ENCODE results near the gene FARP2.
"Not testable (repeated sequence)": the region's sequence is repeated elsewhere in the genome, so short reads cannot be mapped to it uniquely, and the experiment has no call there.

The FARP2 gene

GRCh38 chr2:241399941-241400922 is 44.1 kb downstream of the FARP2 start:
- in situ Hi-C loops (cut with MboI; ENCODE audit: low sequenced_read_pairs): no loop called here

DNA sequence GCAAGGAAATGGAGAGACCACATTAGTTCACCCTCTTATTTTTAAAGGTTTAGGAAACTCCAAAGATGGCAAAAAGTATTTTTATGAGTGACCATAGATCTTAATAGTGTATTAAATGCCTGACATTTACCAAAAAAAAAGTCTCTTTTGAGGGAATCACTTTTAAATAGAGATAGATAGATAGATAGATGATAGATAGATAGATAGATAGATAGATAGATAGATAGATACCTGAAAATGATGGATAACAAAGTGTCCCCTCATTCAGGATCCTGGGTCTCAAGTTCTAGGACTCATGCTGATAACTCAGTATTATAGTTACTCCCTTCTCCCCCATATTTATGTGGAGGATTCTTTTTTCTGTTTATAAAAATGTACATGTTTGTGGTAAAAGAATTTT is 52.8 kb downstream of the FARP2 start:
- in situ Hi-C loops (cut with MboI; ENCODE audit: low sequenced_read_pairs): no loop called here

GRCh38 chr2:241410739-241411176 is 54.7 kb downstream of the FARP2 start:
- in situ Hi-C loops (cut with MboI; ENCODE audit: low sequenced_read_pairs): no loop called here

DNA sequence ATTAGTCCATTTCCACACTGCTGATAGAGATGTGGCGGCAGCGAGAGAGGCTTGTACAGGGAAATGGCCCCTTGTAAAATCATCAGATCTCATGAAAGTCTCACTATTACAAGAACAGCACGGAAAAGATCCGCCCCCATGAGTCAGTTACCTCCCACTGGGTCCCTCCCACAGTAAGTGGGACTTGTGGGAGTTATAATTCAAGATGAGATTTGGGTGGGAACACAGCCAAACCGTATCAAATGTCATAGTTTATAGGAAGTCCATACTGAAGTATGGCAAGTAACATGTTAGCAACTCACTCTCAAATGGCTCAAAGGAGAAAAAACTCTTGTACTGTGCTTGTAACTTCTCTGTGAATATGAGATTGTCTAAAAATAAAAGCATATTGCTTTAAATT is 56.1 kb downstream of the FARP2 start:
- in situ Hi-C loops (cut with MboI; ENCODE audit: low sequenced_read_pairs): no loop called here

- in situ Hi-C loops (cut with MboI; ENCODE audit: low sequenced_read_pairs): not testable (repeated sequence)
These were observed 57.4 kb downstream of the FARP2 start for GRCh38 chr2:241413501-241413900.

DNA sequence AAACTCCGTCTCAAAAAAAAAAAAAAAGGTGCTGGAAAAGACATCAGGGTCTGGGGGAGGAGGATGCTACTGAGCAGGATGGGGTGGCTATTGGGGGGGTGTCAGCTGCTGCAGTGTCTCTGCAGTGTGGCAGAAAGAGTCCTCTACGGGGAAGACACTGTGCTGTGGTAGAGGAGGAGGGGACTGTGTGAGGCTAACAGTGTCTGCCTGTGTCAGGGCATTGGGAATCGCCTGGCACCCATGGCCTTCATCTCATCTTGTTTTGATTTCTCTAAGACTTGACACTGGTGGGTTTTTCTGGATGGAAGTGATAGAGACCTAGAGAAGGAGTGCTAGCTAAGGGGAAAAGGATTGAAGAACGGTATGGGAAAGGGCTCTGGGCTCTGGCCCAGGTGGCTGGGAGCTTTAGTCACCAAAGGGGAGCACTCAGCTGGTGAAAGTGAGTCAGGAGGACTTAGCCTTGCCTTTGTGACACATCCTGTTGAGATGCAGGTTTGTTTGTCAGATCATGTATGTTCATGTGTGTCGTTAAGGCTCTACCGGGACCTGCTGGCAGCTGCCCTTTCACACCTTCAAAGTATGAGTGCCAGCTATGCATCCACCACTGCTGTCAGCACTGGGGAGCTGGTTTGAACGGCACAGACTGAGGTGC is 58.0 kb downstream of the FARP2 start:
- in situ Hi-C loops (cut with MboI; ENCODE audit: low sequenced_read_pairs): no loop called here

DNA sequence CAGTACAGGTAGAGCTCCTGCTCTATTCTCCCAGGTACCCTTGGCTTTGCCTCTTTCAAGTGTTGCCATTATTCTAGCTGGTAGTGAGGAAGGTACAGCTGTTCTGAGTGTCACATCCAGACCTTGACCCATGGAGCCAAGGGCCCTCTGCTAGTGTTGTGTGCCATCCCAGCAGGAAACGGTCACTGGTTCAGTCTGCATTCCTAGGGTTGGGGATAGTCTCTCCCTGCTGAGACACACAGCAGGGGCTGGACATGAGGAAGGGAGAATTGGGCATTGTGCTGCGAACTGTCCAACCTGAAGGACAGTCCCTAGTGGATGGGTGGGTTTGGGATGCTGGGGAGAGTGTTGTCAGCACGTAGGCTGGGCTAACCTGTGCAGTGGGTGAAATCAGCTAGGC is 59.1 kb downstream of the FARP2 start:
- in situ Hi-C loops (cut with MboI; ENCODE audit: low sequenced_read_pairs): no loop called here

GRCh38 chr2:241417626-241418025 is 61.5 kb downstream of the FARP2 start:
- in situ Hi-C loops (cut with MboI; ENCODE audit: low sequenced_read_pairs): no loop called here

GRCh38 chr2:241421330-241421729 is 65.2 kb downstream of the FARP2 start:
- in situ Hi-C loops (cut with MboI; ENCODE audit: low sequenced_read_pairs): no loop called here

DNA sequence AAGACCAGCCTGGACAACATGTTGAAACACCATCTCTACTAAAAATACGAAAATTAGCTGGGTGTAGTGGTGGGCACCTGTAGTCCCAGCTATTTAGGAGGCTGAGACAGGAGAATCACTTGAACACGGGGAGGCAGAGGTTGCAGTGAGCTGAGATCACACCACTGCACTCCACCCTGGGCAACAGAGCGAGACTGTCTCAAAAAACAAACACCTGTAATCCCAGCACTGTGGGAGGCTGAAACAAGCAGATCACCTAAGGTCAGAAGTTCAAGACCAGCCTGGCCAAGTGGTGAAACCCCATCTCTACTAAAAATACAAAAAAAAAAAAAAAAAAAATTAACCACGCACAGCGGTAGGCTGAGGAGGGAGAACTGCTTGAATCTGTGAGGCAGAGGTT is 65.9 kb downstream of the FARP2 start:
- in situ Hi-C loops (cut with MboI; ENCODE audit: low sequenced_read_pairs): not testable (repeated sequence)

- in situ Hi-C loops (cut with MboI; ENCODE audit: low sequenced_read_pairs): no loop called here
These were observed 66.3 kb downstream of the FARP2 start for GRCh38 chr2:241422350-241422749.

- in situ Hi-C loops (cut with MboI; ENCODE audit: low sequenced_read_pairs): not testable (repeated sequence)
These were observed 67.4 kb downstream of the FARP2 start for GRCh38 chr2:241423489-241423888.

GRCh38 chr2:241425368-241425767 is 69.3 kb downstream of the FARP2 start:
- in situ Hi-C loops (cut with MboI; ENCODE audit: low sequenced_read_pairs): no loop called here

- in situ Hi-C loops (cut with MboI; ENCODE audit: low sequenced_read_pairs): no loop called here
These were observed 74.1 kb downstream of the FARP2 start for GRCh38 chr2:241430178-241430577.

DNA sequence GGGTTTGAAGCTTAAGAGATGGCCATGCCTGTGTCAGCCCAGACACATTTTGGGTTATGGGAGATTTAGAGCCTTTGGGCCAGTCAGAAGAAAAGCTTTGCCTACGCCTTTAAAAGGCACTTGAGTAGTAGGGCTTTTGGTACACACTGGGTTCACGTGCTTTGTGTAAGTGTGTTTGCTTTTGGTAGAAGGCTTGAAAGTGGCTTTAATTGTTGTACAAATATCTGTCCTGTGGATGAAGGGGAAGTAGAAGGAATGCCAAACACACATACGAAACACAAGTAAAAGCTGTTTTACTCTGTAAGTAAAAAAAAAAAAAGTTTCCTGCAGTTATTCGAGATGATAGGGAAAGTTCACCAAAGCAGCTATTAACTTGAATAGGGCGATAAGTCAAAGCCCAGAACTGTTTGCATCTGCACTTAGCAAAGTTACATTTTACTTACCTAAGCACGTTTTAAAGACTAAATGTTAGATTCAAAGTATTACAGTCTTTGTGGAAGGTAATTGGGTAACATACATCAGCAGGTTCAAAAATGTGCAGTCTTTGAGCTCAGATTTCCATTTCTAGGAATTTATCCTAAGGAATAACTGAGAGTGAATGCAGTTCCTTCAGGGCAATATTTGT is 76.9 kb downstream of the FARP2 start:
- in situ Hi-C loops (cut with MboI; ENCODE audit: low sequenced_read_pairs): no loop called here

DNA sequence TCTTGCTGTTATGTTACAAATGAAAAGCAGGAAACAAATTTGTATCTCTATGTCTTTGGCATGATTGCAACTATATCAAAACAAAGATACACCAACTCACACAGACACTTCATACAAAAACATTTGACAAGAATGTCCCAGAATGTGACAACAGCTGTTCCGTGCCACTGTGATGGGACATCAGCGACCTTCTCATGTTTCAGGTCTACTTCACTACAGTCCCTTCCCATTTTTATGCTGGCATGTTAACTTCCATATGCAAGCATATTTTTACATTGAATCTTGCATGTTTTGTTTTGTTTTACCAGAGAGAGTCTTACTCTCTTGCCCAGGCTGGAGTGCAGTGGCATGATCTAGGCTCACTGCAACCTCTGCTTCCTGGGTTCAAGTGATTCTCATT is 81.1 kb downstream of the FARP2 start:
- in situ Hi-C loops (cut with MboI; ENCODE audit: low sequenced_read_pairs): no loop called here

DNA sequence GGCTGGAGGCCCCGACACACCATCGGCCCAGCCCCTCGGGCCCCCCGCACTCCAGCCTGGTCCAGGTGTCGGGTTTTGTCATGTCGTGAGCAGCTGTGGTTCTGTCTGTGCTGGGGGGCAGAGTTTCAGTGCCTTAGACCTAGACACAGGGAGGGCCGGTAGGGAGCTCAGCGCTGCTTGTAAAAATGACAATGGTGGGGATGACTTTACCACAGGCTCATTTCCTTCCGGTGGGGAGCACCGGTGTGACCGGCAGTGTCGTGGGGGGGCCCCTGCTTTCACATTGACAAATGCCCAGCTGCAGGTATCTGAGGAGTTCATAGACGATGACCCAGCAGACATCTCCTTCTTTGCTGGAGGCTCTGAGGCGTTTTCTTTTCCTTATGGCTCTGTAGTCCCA is 85.4 kb downstream of the FARP2 start:
- in situ Hi-C loops (cut with MboI; ENCODE audit: low sequenced_read_pairs): no loop called here

DNA sequence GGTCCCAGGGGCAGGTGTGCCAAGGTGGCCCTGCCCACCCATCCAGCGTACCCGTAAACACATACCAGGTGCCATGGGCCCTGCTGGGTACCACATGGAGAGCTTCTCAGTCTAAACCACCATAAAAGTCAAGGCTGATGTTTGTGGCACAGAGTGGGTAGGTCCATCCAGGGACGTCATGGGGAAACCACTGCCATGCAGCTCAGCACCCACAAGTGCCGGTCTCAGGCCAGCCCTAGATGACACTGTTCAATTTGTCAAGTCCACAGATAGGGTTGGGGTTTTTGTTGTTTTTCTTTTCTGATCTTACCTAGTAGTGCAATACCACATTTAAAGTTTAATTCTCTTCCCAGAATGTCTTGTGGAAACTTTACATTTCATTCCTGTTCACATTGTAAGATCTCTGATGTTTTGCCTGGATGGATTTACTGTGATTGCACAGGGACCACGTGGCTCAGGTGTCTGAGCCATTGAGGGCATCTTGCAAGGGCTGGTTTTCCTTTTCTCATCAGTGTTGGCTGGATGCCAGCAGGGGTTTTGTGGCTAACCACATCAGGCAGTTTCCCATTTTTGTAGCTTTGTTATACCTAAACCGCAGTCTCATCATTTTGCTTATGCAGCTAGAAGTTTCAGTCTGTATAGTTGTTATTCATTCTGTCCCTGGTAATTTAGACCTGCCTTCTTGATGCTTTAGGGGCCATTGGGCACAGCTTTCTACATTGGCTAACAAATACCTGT is 87.6 kb downstream of the FARP2 start:
- in situ Hi-C loops (cut with MboI; ENCODE audit: low sequenced_read_pairs): no loop called here

- in situ Hi-C loops (cut with MboI; ENCODE audit: low sequenced_read_pairs): no loop called here
These were observed 89.3 kb downstream of the FARP2 start for GRCh38 chr2:241445426-241445825.

DNA sequence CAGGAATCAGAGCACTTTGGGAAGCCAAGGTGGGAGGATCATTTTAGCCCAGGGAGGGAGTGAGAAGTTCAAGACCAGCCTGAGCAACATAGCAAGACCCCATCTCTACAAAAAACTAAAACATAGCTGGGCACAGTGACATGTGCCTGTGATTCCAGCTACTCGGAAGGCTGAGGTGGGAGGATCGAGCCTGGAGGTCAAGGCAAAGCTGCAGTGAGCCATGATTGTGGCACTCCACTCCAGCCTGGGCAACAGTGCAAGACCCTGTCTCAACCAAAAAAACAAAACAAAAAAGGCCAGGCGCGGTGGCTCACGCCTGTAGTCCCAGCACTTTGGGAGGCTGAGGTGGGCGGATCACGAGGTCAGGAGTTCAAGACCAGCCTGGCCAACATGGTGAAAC is 94.0 kb downstream of the FARP2 start:
- in situ Hi-C loops (cut with MboI; ENCODE audit: low sequenced_read_pairs): not testable (repeated sequence)
